ENCODE measurements around the gene CHRFAM7A. TPM values are rescaled to one million over a fixed set of nuclear protein-coding genes. Genes with fewer than 3 reads are reported as not detected.
"Not testable (repeated sequence)": the region's sequence is repeated elsewhere in the genome, so short reads cannot be mapped to it uniquely, and the experiment has no call there.

The CHRFAM7A gene
- total RNA-seq, 1 experiment from 2014 or later: not detected

DNA sequence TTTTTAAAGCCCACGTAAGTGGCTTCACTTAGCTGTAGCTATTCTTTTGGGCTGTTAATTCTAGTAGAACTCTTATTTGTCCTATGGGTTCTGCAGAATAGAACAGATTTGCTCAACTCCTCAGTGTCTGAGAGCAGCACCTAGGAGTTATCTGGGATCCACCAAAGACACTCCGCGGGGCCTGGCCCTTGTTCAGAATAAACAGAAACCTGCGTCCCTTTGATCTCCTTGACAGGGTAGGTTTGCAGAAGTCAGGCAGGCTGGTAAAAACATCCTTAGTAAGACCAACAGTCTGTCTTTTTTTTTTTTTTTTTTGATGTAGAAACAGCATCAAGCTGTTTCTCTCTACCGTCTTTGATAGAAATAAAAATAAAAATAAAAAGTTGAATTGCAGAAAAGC, 31.9 kb downstream of the CHRFAM7A start:
- H3K9me3 ChIP-seq (ENCODE audit: low read depth, low read length, poor library complexity, severe bottlenecking); H3K4me1 ChIP-seq (ENCODE audit: insufficient read depth, low read length, poor library complexity, severe bottlenecking); BruUV-seq (replicated peaks); H3K27me3 ChIP-seq (replicated peaks; ENCODE audit: insufficient read depth, low read depth, low read length, poor library complexity); DNase-seq (ENCODE audit: low spot score); CTCF ChIA-PET; POLR2A ChIA-PET (ENCODE audit: low non-redundant PET); intact Hi-C loops (cut with micrococcal nuclease; ENCODE audit: unreplicated experiment); H3K36me3 ChIP-seq (ENCODE audit: insufficient read depth, low read length, poor library complexity, severe bottlenecking); H3K27ac ChIP-seq (ENCODE audit: low read depth, low read length, poor library complexity, severe bottlenecking); H3K4me3 ChIP-seq (ENCODE audit: low read depth, low read length, poor library complexity, severe bottlenecking): not testable (repeated sequence)

DNA sequence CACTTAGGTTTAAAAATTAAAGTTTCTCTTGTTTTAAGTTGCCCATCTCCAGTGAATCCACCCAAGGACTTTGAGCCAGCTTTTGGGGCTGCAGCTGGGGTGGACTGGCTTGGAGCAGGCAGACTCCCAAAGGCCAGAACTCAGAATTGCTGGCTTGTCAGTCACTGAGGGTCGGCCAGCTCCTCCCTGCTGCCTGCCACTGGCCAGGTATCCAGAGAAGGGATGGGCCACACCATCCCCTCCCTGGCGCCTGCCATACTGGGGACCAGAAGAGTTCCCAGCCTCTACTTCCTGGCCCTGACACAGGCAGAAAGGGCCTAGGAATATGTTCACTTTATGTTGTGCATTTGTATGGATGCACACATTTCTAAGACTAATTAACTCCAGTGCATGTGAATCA, 32.4 kb downstream of the CHRFAM7A start:
- POLR2A ChIA-PET (ENCODE audit: low non-redundant PET); intact Hi-C loops (cut with micrococcal nuclease; ENCODE audit: unreplicated experiment); CTCF ChIA-PET; H3K9me3 ChIP-seq (ENCODE audit: low read depth, low read length, poor library complexity, severe bottlenecking); H3K36me3 ChIP-seq (ENCODE audit: insufficient read depth, low read length, poor library complexity, severe bottlenecking); DNase-seq (ENCODE audit: low spot score); BruUV-seq (replicated peaks); H3K4me1 ChIP-seq (ENCODE audit: insufficient read depth, low read length, poor library complexity, severe bottlenecking); H3K4me3 ChIP-seq (ENCODE audit: low read depth, low read length, poor library complexity, severe bottlenecking); H3K27ac ChIP-seq (ENCODE audit: low read depth, low read length, poor library complexity, severe bottlenecking); H3K27me3 ChIP-seq (replicated peaks; ENCODE audit: insufficient read depth, low read depth, low read length, poor library complexity): not testable (repeated sequence)

DNA sequence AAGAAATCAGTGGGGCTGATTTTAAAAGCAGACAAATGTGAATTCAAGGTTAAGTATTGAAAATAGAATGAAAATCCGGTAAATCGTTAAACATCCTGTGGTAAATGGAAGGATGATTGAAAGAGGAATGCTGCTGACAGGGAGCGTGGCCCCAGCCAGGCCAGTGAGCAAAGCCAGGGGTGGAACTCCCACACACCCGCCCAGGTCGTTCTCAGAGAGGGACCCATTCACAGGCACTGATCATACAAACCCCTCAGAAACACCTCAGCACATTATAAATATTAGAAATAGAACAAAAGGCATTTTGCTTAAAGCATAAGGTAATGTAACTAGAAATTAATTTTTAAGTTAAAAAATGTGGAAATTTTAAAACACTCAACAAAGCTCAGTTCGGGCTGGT, 38.3 kb downstream of the CHRFAM7A start:
- POLR2A ChIA-PET (ENCODE audit: low non-redundant PET); intact Hi-C loops (cut with micrococcal nuclease; ENCODE audit: unreplicated experiment); CTCF ChIA-PET; H3K4me3 ChIP-seq (ENCODE audit: low read depth, low read length, poor library complexity, severe bottlenecking); H3K27me3 ChIP-seq (replicated peaks; ENCODE audit: insufficient read depth, low read depth, low read length, poor library complexity); H3K9me3 ChIP-seq (ENCODE audit: low read depth, low read length, poor library complexity, severe bottlenecking); BruUV-seq (replicated peaks); H3K4me1 ChIP-seq (ENCODE audit: insufficient read depth, low read length, poor library complexity, severe bottlenecking); H3K36me3 ChIP-seq (ENCODE audit: insufficient read depth, low read length, poor library complexity, severe bottlenecking); DNase-seq (ENCODE audit: low spot score); H3K27ac ChIP-seq (ENCODE audit: low read depth, low read length, poor library complexity, severe bottlenecking): not testable (repeated sequence)

DNA sequence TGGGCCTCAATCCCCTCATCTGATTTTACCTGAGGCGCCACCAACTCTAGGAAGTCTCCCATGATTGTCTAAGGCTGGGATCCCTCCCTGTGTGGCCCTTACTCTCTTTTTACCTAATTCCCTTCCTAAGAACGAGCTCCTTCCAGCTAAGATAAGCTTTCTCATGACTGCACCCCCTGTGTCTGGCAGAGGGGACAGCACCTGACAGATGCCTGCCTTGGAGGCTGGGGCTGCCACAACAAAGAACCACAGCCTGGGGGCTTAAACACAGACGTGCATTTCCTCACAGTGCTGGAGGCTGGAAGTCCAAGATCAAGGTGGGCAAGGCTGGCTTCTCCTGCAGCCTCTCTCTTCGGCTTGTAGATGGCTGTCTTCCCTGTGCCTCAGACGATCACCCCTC, 43.5 kb downstream of the CHRFAM7A start:
- H3K4me3 ChIP-seq (ENCODE audit: low read depth, low read length, poor library complexity, severe bottlenecking); CTCF ChIA-PET; H3K27ac ChIP-seq (ENCODE audit: low read depth, low read length, poor library complexity, severe bottlenecking); H3K9me3 ChIP-seq (ENCODE audit: low read depth, low read length, poor library complexity, severe bottlenecking); BruUV-seq (replicated peaks); POLR2A ChIA-PET (ENCODE audit: low non-redundant PET); H3K27me3 ChIP-seq (replicated peaks; ENCODE audit: insufficient read depth, low read depth, low read length, poor library complexity); H3K4me1 ChIP-seq (ENCODE audit: insufficient read depth, low read length, poor library complexity, severe bottlenecking); DNase-seq (ENCODE audit: low spot score); intact Hi-C loops (cut with micrococcal nuclease; ENCODE audit: unreplicated experiment); H3K36me3 ChIP-seq (ENCODE audit: insufficient read depth, low read length, poor library complexity, severe bottlenecking): not testable (repeated sequence)

DNA sequence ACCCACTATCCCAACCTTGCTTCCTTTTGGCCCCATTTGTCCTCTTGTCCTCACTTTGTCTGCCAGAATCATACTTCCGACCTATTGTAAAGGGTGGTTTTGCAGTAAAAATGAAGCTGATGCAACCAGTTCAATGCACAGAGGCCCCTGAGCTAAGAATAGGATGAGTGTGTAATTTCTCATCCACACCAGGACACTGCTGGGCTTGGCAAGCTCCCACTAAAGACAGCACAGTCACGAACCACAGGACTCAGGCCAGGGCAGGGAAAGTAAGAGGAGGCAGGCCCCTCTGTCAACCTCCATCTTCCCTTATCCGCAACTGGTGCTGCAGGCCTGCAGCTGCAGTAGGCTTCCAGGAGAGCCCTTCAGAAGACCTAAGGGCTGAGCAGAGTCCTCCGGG, 56.8 kb downstream of the CHRFAM7A start:
- BruUV-seq (replicated peaks); H3K27ac ChIP-seq (ENCODE audit: low read depth, low read length, poor library complexity, severe bottlenecking); DNase-seq (ENCODE audit: low spot score); H3K27me3 ChIP-seq (replicated peaks; ENCODE audit: insufficient read depth, low read depth, low read length, poor library complexity); intact Hi-C loops (cut with micrococcal nuclease; ENCODE audit: unreplicated experiment); H3K4me3 ChIP-seq (ENCODE audit: low read depth, low read length, poor library complexity, severe bottlenecking); POLR2A ChIA-PET (ENCODE audit: low non-redundant PET); CTCF ChIA-PET; H3K36me3 ChIP-seq (ENCODE audit: insufficient read depth, low read length, poor library complexity, severe bottlenecking); H3K4me1 ChIP-seq (ENCODE audit: insufficient read depth, low read length, poor library complexity, severe bottlenecking); H3K9me3 ChIP-seq (ENCODE audit: low read depth, low read length, poor library complexity, severe bottlenecking): not testable (repeated sequence)

DNA sequence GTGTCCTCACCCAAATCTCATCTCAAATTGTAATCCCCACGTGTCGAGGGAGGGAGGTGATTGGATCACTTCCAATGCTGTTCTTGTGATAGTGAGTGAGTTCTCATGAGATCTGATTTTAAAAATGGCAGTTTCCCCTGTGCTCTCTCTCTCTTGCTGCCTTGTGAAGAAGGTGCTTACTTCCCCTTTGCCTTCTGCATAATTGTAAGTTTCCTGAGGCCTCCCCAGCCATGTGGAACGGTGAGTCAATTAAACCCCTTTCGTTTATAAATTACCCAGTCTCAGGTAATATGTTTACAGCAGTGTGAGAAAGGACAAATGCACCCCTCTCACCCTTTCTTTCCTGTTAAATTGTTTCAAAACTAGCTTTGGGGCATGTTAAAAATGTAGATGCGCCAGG, 59.2 kb downstream of the CHRFAM7A start:
- H3K4me3 ChIP-seq (ENCODE audit: low read depth, low read length, poor library complexity, severe bottlenecking); intact Hi-C loops (cut with micrococcal nuclease; ENCODE audit: unreplicated experiment); H3K36me3 ChIP-seq (ENCODE audit: insufficient read depth, low read length, poor library complexity, severe bottlenecking); POLR2A ChIA-PET (ENCODE audit: low non-redundant PET); CTCF ChIA-PET; H3K9me3 ChIP-seq (ENCODE audit: low read depth, low read length, poor library complexity, severe bottlenecking); BruUV-seq (replicated peaks); H3K27ac ChIP-seq (ENCODE audit: low read depth, low read length, poor library complexity, severe bottlenecking); H3K27me3 ChIP-seq (replicated peaks; ENCODE audit: insufficient read depth, low read depth, low read length, poor library complexity); DNase-seq (ENCODE audit: low spot score); H3K4me1 ChIP-seq (ENCODE audit: insufficient read depth, low read length, poor library complexity, severe bottlenecking): not testable (repeated sequence)

DNA sequence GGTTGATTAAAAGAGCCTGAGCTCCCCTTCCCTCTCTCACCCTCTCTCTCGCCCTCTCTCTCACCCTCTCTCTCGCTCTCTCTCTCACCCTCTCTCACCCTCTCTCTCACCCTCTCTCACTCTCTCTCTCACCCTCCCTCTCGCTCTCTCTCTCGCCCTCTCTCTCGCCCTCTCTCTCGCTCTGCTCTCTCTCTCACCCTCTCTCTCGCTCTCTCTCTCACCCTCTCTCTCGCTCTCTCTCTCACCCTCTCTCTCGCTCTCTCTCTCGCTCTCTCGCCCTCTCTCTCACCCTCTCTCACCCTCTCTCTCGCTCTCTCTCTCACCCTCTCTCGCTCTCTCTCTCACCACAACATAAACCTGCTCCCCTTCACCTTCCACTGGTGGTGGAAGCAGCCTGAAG, 67.2 kb downstream of the CHRFAM7A start:
- H3K27ac ChIP-seq (ENCODE audit: low read depth, low read length, poor library complexity, severe bottlenecking); CTCF ChIA-PET; H3K36me3 ChIP-seq (ENCODE audit: insufficient read depth, low read length, poor library complexity, severe bottlenecking); H3K4me1 ChIP-seq (ENCODE audit: insufficient read depth, low read length, poor library complexity, severe bottlenecking); DNase-seq (ENCODE audit: low spot score); H3K9me3 ChIP-seq (ENCODE audit: low read depth, low read length, poor library complexity, severe bottlenecking); H3K27me3 ChIP-seq (replicated peaks; ENCODE audit: insufficient read depth, low read depth, low read length, poor library complexity); POLR2A ChIA-PET (ENCODE audit: low non-redundant PET); H3K4me3 ChIP-seq (ENCODE audit: low read depth, low read length, poor library complexity, severe bottlenecking); intact Hi-C loops (cut with micrococcal nuclease; ENCODE audit: unreplicated experiment); BruUV-seq (replicated peaks): not testable (repeated sequence)

DNA sequence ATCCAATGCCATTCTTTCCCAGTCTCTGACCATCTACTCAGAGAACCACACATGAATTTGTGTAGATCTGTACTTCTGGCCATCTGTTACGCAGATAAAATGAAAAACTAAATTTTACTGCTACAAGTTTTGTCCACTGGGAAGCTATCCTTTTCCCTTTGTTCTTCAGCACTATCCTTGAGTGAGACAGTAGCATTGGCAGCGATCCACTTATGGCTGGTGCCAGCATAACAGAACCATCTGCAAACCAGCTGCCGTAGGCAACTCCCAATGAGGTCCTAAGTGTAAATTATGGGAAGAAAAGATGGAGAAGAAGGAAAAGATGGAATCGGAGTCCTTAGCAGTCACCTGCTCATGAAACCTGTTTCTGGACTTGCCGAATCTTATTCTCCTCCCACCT, 72.3 kb downstream of the CHRFAM7A start:
- intact Hi-C loops (cut with micrococcal nuclease; ENCODE audit: unreplicated experiment); H3K27ac ChIP-seq (ENCODE audit: low read depth, low read length, poor library complexity, severe bottlenecking); BruUV-seq (replicated peaks); DNase-seq (ENCODE audit: low spot score); H3K27me3 ChIP-seq (replicated peaks; ENCODE audit: insufficient read depth, low read depth, low read length, poor library complexity); H3K4me3 ChIP-seq (ENCODE audit: low read depth, low read length, poor library complexity, severe bottlenecking); POLR2A ChIA-PET (ENCODE audit: low non-redundant PET); H3K36me3 ChIP-seq (ENCODE audit: insufficient read depth, low read length, poor library complexity, severe bottlenecking); CTCF ChIA-PET; H3K4me1 ChIP-seq (ENCODE audit: insufficient read depth, low read length, poor library complexity, severe bottlenecking); H3K9me3 ChIP-seq (ENCODE audit: low read depth, low read length, poor library complexity, severe bottlenecking): not testable (repeated sequence)

All from A673 (cell line).